HG03280 (cell line): ENCODE results near the gene DCST2.

ENCODE experiments used
- ATAC-seq: cut with Tn5 transposase; IDR thresholded peaks from one replicate; pipeline ENCODE4 v1.9.1; 2021; ENCODE audit warnings: mild to moderate bottlenecking, moderate library complexity; ENCODE audit not compliant: unreplicated experiment

The DCST2 gene

GRCh38 chr1:155012026-155012546 lies 21.5 kb downstream of the DCST2 start:
- ATAC-seq, result no peak

- no peak for ATAC-seq
Measured at GRCh38 chr1:155011437-155012025, 22.1 kb downstream of the DCST2 start.

- ATAC-seq, result no peak
Measured at GRCh38 chr1:155011004-155011416, 22.6 kb downstream of the DCST2 start.

- ATAC-seq, result no peak
Measured at GRCh38 chr1:155010211-155010918, 23.2 kb downstream of the DCST2 start.

- no peak for ATAC-seq
Measured at GRCh38 chr1:155009742-155010141, 23.8 kb downstream of the DCST2 start.

- ATAC-seq, result no peak
Measured at GRCh38 chr1:155009221-155009711, 24.3 kb downstream of the DCST2 start.

GRCh38 chr1:155008015-155008941 lies 25.3 kb downstream of the DCST2 start:
- ATAC-seq, result no peak

- no peak for ATAC-seq
Measured at GRCh38 chr1:155007251-155007828, 26.2 kb downstream of the DCST2 start.

- no peak for ATAC-seq
Measured at GRCh38 chr1:155006601-155007101, 26.9 kb downstream of the DCST2 start.

- no peak for ATAC-seq
Measured at GRCh38 chr1:155005076-155006011, 28.2 kb downstream of the DCST2 start.

- no peak for ATAC-seq
Measured at GRCh38 chr1:155004352-155005075, 29.1 kb downstream of the DCST2 start.

- no peak for ATAC-seq
Measured at GRCh38 chr1:155003766-155004351, 29.7 kb downstream of the DCST2 start.

GRCh38 chr1:155003227-155003765 lies 30.3 kb downstream of the DCST2 start:
- no peak for ATAC-seq

GRCh38 chr1:155002464-155003226 lies 30.9 kb downstream of the DCST2 start, which contains the start of gene ZBTB7B:
TSS of gene ZBTB7B (plus strand) at chr1:155002802. CDS start at chr1:155014661, 11,859 bp downstream.
- no peak for ATAC-seq

GRCh38 chr1:155001675-155002463 lies 31.7 kb downstream of the DCST2 start:
- ATAC-seq, result peak; percentile 59

- ATAC-seq, result no peak
Measured at GRCh38 chr1:155001425-155001674, 32.2 kb downstream of the DCST2 start.
